Measurements from ENCODE around the gene CYP4A11. TPM values are rescaled to one million over a fixed set of nuclear protein-coding genes. Genes with fewer than 3 reads are reported as not detected.
"Not testable (repeated sequence)": the region's sequence is repeated elsewhere in the genome, so short reads cannot be mapped to it uniquely, and the experiment has no call there.

Gene CYP4A11
- total RNA-seq, 2 donors from 2014 or later, result not detected

DNA sequence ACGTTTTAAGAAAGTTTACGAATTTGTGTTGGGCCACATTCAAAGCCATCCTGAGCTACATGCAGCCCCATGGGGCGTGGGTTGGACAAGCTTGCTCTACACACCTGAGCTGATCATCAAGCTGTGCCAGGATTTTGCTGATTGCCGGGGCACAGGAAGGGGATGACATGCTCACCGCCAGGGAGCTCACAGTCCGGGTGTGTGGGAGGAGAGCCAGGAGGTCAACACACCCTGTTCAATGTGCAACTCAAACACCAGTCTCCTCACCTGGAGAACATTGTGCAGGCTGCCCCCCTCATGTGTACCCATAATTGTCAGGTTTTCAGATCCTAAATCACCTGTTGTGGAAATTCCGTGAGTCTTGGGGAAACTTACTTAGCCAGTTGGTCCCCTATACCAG is 969 bp downstream of the CYP4A11 start:
- H3K4me3 ChIP-seq, result no peak overlapping the region
- H3K36me3 ChIP-seq, result no peaks in the 10 kb centered on the region
- H3K4me1 ChIP-seq, result no peaks in the 10 kb centered on the region
- TF ChIP-seq, protein P1, sequence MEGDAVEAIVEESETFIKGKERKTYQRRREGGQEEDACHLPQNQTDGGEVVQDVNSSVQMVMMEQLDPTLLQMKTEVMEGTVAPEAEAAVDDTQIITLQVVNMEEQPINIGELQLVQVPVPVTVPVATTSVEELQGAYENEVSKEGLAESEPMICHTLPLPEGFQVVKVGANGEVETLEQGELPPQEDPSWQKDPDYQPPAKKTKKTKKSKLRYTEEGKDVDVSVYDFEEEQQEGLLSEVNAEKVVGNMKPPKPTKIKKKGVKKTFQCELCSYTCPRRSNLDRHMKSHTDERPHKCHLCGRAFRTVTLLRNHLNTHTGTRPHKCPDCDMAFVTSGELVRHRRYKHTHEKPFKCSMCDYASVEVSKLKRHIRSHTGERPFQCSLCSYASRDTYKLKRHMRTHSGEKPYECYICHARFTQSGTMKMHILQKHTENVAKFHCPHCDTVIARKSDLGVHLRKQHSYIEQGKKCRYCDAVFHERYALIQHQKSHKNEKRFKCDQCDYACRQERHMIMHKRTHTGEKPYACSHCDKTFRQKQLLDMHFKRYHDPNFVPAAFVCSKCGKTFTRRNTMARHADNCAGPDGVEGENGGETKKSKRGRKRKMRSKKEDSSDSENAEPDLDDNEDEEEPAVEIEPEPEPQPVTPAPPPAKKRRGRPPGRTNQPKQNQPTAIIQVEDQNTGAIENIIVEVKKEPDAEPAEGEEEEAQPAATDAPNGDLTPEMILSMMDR (IDR thresholded peaks at IDR 0.05), result no peak
- no peak overlapping the region for H3K27ac ChIP-seq
- H3K27me3 ChIP-seq, result no peaks in the 10 kb centered on the region
- no peak for DNase-seq (ENCODE audit: low spot score)
- H3K9me3 ChIP-seq, result no peaks in the 10 kb centered on the region

- H3K4me1 ChIP-seq, result no peaks in the 10 kb centered on the region
- H3K27ac ChIP-seq, result no peak overlapping the region
- TF ChIP-seq, protein P1 (IDR thresholded peaks at IDR 0.05), result no peak
- no peaks in the 10 kb centered on the region for H3K27me3 ChIP-seq
- no peaks in the 10 kb centered on the region for H3K36me3 ChIP-seq
- no peaks in the 10 kb centered on the region for H3K9me3 ChIP-seq
- no peak overlapping the region for H3K4me3 ChIP-seq
- DNase-seq (ENCODE audit: low spot score), result no peak
Measured at GRCh38 chr1:46937270-46937669, 4.0 kb downstream of the CYP4A11 start.

DNA sequence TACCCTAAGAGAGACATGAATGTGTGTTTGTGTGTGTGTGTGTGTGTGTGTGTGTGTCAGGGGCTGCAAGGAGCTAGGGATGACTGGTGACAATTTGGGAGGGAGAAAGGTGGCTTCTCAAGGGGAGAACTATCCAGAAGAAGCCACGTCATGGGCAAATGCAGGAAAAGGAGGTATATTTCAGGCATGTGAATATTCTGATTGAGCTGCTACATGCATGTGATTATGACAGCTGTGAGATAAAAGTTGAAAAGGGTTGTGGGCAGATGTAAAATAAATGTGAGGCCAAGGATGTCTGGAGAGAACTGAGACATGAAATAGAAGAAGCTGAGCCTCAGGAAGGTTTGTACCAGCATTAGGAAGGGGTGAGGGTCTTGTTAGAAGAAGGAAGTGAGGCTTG is 4.5 kb downstream of the CYP4A11 start:
- no peak for DNase-seq (ENCODE audit: low spot score)
- TF ChIP-seq, protein P1 (IDR thresholded peaks at IDR 0.05), result no peak
- no peaks in the 10 kb centered on the region for H3K36me3 ChIP-seq

GRCh38 chr1:46934852-46935251 is 6.4 kb downstream of the CYP4A11 start:
- not testable (repeated sequence) for H3K4me3 ChIP-seq; DNase-seq (ENCODE audit: low spot score); H3K36me3 ChIP-seq; H3K27me3 ChIP-seq; H3K4me1 ChIP-seq; H3K27ac ChIP-seq; H3K9me3 ChIP-seq
- TF ChIP-seq, protein P1 (IDR thresholded peaks at IDR 0.05), result peak in 1 of 2 donors; percentile 56

More for the DNA sequence above, 4.5 kb downstream of the CYP4A11 start:
- Histone ChIP-seq H3K4me3 (no peak overlapping the region), H3K27ac (no peak overlapping the region), H3K9me3 (no peaks in the 10 kb centered on the region), H3K4me1 (no peaks in the 10 kb centered on the region), H3K27me3 (no peaks in the 10 kb centered on the region)

- not testable (repeated sequence) for H3K4me1 ChIP-seq; H3K9me3 ChIP-seq; H3K4me3 ChIP-seq; DNase-seq (ENCODE audit: low spot score); H3K27me3 ChIP-seq; H3K36me3 ChIP-seq; H3K27ac ChIP-seq
Measured at GRCh38 chr1:46932020-46932419, 9.3 kb downstream of the CYP4A11 start.

DNA sequence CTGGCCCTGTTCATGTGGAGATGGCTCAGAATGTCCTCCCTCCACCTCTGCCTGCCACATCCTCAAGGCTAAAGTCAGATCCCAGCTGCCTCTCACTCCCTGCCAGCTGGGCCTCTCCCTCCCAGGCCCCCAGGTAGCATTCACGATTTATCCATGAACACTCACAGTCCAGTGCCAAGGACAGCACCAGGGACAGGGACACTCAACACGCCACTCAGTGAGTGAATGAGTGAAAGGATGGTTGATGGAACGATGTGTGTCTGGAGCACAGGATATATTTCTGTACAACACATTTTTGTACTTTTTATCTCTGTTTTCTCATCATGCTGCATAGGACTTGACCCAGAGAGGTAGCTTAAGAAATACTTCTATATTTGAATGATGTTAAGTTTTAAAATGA is 10.1 kb downstream of the CYP4A11 start:
- H3K27ac ChIP-seq, result no peak overlapping the region
- no peak overlapping the region for H3K4me3 ChIP-seq
- no peak for DNase-seq (ENCODE audit: low spot score)
- H3K27me3 ChIP-seq, result no peaks in the 10 kb centered on the region
- no peaks in the 10 kb centered on the region for H3K36me3 ChIP-seq
- no peaks in the 10 kb centered on the region for H3K4me1 ChIP-seq
- H3K9me3 ChIP-seq, result no peaks in the 10 kb centered on the region
- TF ChIP-seq, protein P1 (IDR thresholded peaks at IDR 0.05), result no peak
